Right lobe of liver (tissue), 4 donors: ENCODE measurements around the gene IARS2.

Source experiments
- POLR2A ChIP-seq: fragments of 450-650 bp; IDR thresholded peaks from one replicate; pipeline ENCODE4 v1.6.1; 2017; ENCODE audit warnings: antibody characterized with exemption, mild to moderate bottlenecking
- TF ChIP-seq, protein P1 (sequence below), 4 donors: fragments of 200-600 bp in 3 of 4; fragments of 450-650 bp in 1 of 4; IDR thresholded peaks; one replicate each; pipeline versions ENCODE4 v1.5.1 to v1.8.0; 2016 to 2022; ENCODE audit warnings: antibody characterized with exemption in 4 of 4, mild to moderate bottlenecking in 2 of 4
- donor health status: DM: no; HTN: no; CAD: no.
- donor health status: DM: no; HTN: no; CAD: no.
- donor health status: DM: no; HTN: yes; CAD: no.

DNA sequence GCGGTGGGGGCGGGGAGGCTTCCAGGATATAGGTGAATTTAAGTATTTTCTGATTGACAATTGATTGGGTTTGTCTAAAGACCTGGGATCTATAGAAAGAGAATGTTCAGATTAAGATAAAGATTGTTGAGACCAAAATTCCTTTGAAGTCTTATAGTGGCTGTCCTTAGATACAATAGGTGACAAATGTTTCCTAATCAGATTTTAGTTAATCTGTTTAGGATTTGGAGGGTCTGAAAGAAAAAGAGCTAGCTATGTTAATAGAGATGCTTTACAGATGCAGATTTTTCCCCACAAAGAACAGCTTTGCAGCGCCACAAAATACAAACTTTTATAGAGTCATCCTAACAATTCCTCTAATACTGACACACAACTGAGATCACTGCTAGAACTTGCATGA lies 33.1 kb upstream of the IARS2 start:
- TF ChIP-seq, protein P1, sequence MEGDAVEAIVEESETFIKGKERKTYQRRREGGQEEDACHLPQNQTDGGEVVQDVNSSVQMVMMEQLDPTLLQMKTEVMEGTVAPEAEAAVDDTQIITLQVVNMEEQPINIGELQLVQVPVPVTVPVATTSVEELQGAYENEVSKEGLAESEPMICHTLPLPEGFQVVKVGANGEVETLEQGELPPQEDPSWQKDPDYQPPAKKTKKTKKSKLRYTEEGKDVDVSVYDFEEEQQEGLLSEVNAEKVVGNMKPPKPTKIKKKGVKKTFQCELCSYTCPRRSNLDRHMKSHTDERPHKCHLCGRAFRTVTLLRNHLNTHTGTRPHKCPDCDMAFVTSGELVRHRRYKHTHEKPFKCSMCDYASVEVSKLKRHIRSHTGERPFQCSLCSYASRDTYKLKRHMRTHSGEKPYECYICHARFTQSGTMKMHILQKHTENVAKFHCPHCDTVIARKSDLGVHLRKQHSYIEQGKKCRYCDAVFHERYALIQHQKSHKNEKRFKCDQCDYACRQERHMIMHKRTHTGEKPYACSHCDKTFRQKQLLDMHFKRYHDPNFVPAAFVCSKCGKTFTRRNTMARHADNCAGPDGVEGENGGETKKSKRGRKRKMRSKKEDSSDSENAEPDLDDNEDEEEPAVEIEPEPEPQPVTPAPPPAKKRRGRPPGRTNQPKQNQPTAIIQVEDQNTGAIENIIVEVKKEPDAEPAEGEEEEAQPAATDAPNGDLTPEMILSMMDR (IDR thresholded peaks at IDR 0.05): no peak
- TF ChIP-seq POLR2A: no peak
